K562 (cell line): ENCODE data around the gene ZXDB. TPM values are rescaled to one million over a fixed set of nuclear protein-coding genes. Genes with fewer than 3 reads are reported as not detected.

Experiments
- ATAC-seq: fragments of 200-7000 bp; cut with Tn5 transposase; 3 replicates; pipeline ENCODE4 v1.9.1; 2020; ENCODE audit warnings: moderate library complexity
- BruUV-seq: library from RNA; stranded (reverse); fragments of 400-500 nt; replicated peaks from 2 replicates; lab custom pipeline; 2021; lab: Mats Ljungman, UMichigan
- CTCF ChIA-PET: fragments of 300-600 bp; formaldehyde crosslinking; extraction: SDS; loops from one replicate; lab custom pipeline; 2021; ENCODE audit warnings: low intra/inter-chr PET ratio; lab: Yijun Ruan, JAX
- POLR2A ChIA-PET: fragments of 300-600, 350-650 bp; sonication (Branson Sonifier 250); formaldehyde crosslinking; extraction: SDS; loops from one replicate; lab custom pipeline; 2021; ENCODE audit warnings: antibody characterized with exemption, inconsistent platforms; lab: Yijun Ruan, JAX
- DNase-seq, 4 experiments: peaks; one replicate each; pipeline versions ENCODE4 v3.0.0 to v3.0.0-alpha.2; 2011 to 2018; ENCODE audit warnings: low spot score in 3 of 4, mixed read lengths in 3 of 4; ENCODE audit errors: extremely low read depth in 1 of 4
- FAIRE-seq: peaks from 2 replicates; lab custom pipeline; 2011; peaks lifted over from hg19 to GRCh38; lab: Jason Lieb, UNC
- H2AFZ ChIP-seq: 2 replicates; pipeline ENCODE4 v1.6.0; 2011; ENCODE audit warnings: low read depth, low read length, control low read depth, inconsistent platforms
- H3K27ac ChIP-seq: fragments of 200-600 bp; 3 replicates; pipeline ENCODE4 v1.8.0; 2011; ENCODE audit warnings: low read depth, mild to moderate bottlenecking, control low read depth, inconsistent platforms, low read length, moderate library complexity, mixed read lengths; ENCODE audit errors: extremely low read depth
- H3K27me3 ChIP-seq, 2 experiments: fragments of 300-600 bp in 1 of 2; 2 replicates in 1 of 2; 3 replicates in 1 of 2; pipeline versions ENCODE4 v1.6.0 to v1.8.0; 2011; ENCODE audit warnings: inconsistent platforms in 2 of 2, low read length in 2 of 2, mild to moderate bottlenecking in 1 of 2, mixed read lengths in 1 of 2, moderate library complexity in 1 of 2; ENCODE audit not compliant: control insufficient read depth in 2 of 2, insufficient read depth in 2 of 2
- H3K36me3 ChIP-seq: fragments of 300-600 bp; 3 replicates; pipeline ENCODE4 v1.8.0; 2011; ENCODE audit warnings: mild to moderate bottlenecking, low read length, inconsistent platforms; ENCODE audit not compliant: control insufficient read depth, insufficient read depth
- H3K4me1 ChIP-seq, 2 experiments: fragments of 200-600 bp in 1 of 2; replicated peaks in 1 of 2; 2 replicates in 1 of 2; 3 replicates in 1 of 2; pipeline versions ENCODE4 v1.5.1 to v1.8.0; 2011; ENCODE audit warnings: inconsistent platforms in 2 of 2, low read length in 2 of 2, mild to moderate bottlenecking in 1 of 2, mixed read lengths in 1 of 2, moderate library complexity in 1 of 2; ENCODE audit not compliant: control insufficient read depth in 2 of 2, insufficient read depth in 2 of 2
- H3K4me2 ChIP-seq: 2 replicates; pipeline ENCODE4 v1.6.1; 2011; ENCODE audit warnings: low read length, control low read depth, inconsistent platforms, mixed read lengths; ENCODE audit not compliant: insufficient read depth
- H3K4me3 ChIP-seq: fragments of 200-600 bp; sonication (generic), shearing (Covaris generic); 2 replicates; pipeline ENCODE4 v1.5.1; 2016; ENCODE audit warnings: control low read depth, inconsistent platforms
- H3K79me2 ChIP-seq: fragments of 200-600 bp; 3 replicates; pipeline ENCODE4 v1.8.0; 2011; ENCODE audit warnings: low read length, inconsistent platforms; ENCODE audit not compliant: control insufficient read depth, insufficient read depth
- H3K9ac ChIP-seq, 2 experiments: 2 replicates each; pipeline versions ENCODE4 v1.6.0 to v1.6.1; 2011; ENCODE audit warnings: low read depth in 2 of 2, low read length in 2 of 2, control low read depth in 1 of 2, inconsistent platforms in 1 of 2, mild to moderate bottlenecking in 1 of 2, mixed read lengths in 1 of 2; ENCODE audit not compliant: insufficient read depth in 1 of 2
- H3K9me1 ChIP-seq: one replicate; pipeline ENCODE4 v1.6.0; 2011; ENCODE audit warnings: inconsistent platforms, mild to moderate bottlenecking, low read length, moderate library complexity; ENCODE audit not compliant: control insufficient read depth, insufficient read depth
- H3K9me3 ChIP-seq: replicated peaks from 2 replicates; pipeline ENCODE4 v1.5.1; 2011; ENCODE audit warnings: low read depth, low read length, inconsistent platforms; ENCODE audit not compliant: control insufficient read depth, insufficient read depth
- H4K20me1 ChIP-seq: replicated peaks from 2 replicates; pipeline ENCODE4 v1.6.1; 2011; ENCODE audit warnings: low read length, inconsistent platforms, mixed read lengths; ENCODE audit not compliant: control insufficient read depth, insufficient read depth
- CHAMP1 ChIP-seq: fragments of 450-650 bp; IDR thresholded peaks from 2 replicates; pipeline ENCODE4 v1.6.1; 2016; ENCODE audit warnings: mild to moderate bottlenecking
- PBX2 ChIP-seq, 2 experiments: IDR thresholded peaks in 1 of 2; conservative IDR thresholded peaks in 1 of 2; 2 replicates each; pipeline ENCODE4 v1.6.1; 2016; ENCODE audit warnings: low read depth in 2 of 2, mild to moderate bottlenecking in 1 of 2, missing compliant biosample characterization in 1 of 2, missing genetic modification characterization in 1 of 2, moderate library complexity in 1 of 2
- POLR3A ChIP-seq: IDR thresholded peaks from 2 replicates; pipeline ENCODE4 v1.6.1; 2011; ENCODE audit warnings: borderline replicate concordance, mild to moderate bottlenecking, moderate library complexity; ENCODE audit not compliant: insufficient read length, insufficient read depth; ENCODE audit errors: extremely low read depth
- SMC3 ChIP-seq: conservative IDR thresholded peaks from 2 replicates; pipeline ENCODE4 v1.6.1; 2011; ENCODE audit warnings: low read depth, low read length, improper control_type of control experiment; ENCODE audit not compliant: insufficient read depth
- YBX1 ChIP-seq: fragments of 450-650 bp; IDR thresholded peaks from 2 replicates; pipeline ENCODE4 v1.7.1; 2016; ENCODE audit warnings: mild to moderate bottlenecking
- WGBS: fragments of 100-300 bp; shearing (Covaris generic); methylation state at CpG from one replicate; pipeline ENCODE4 v1.1.6; 2016; ENCODE audit warnings: low coverage, mixed read lengths; ENCODE audit not compliant: insufficient coverage; ENCODE audit errors: missing lambda C conversion rate; 5-methylcytosine and 5-hydroxymethylcytosine counted together
- in situ Hi-C: fragments of 300-500 bp; cut with MboI; formaldehyde crosslinking; loops from 4 replicates; pipeline ENCODE4 v1.15.0; 2018; ENCODE audit warnings: inconsistent platforms, mixed read lengths
- intact Hi-C: fragments of 100-400 bp; cut with micrococcal nuclease; formaldehyde crosslinking; loops from 2 replicates; pipeline ENCODE4 v1.14.2; 2022
- polyA plus RNA-seq, 8 experiments: library from polyadenylated mRNA; depleted of rRNA in 4 of 8; stranded (reverse) in 5 of 8; unstranded in 3 of 8; fragments of >200 nt; fragmentation: Nextera tagmentation in 2 of 8; fragmentation: Illumina TruSeq in 1 of 8; extraction: Ambion mirVana in 2 of 8; extraction: Trizol in 1 of 8; gene quantifications; 2 replicates each; pipeline versions ENCODE4 v1.2.1 to v1.2.3, GENCODE V29; 2011 to 2014; ENCODE audit warnings: inconsistent platforms in 1 of 8, missing spikeins in 1 of 8
- total RNA-seq, 7 experiments: library from RNA; depleted of rRNA in 6 of 7; stranded (reverse); fragments of >200 nt in 6 of 7; fragmentation: Illumina TruSeq in 2 of 7; extraction: Trizol in 2 of 7; gene quantifications; 2 replicates each; pipeline versions ENCODE4 v1.2.1 to v1.2.3, GENCODE V29; 2011 to 2021; ENCODE audit warnings: low replicate concordance in 1 of 7

ZXDB gene
- total and polyA plus RNA-seq, 9 of the 15 experiments (the other 6 are each of a cell fraction or from before 2014, with no cell fraction given) = 0.43 to 2.6 (median 2.0) TPM

DNA sequence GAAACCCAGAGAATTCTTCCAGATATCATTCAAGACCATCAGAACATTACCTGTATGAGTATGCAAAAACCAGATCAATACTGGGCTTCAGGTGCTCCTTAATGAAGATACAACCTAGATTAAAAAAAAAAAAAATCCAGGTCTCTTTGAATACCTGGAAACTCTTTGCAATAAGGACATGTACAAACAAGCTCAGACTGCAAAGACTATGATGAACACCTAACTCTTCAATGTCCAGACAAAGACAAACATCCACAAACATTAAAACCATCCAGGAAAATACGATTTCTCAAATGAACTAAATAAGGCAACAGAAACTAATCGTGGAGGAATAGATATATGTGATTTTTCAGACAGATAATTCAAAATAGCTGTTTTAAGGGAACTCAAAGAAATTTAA is 49.5 kb downstream of the ZXDB start:
- Histone ChIP-seq H3K4me1 (no peaks in the 10 kb centered on the region), H3K9me1 (no peaks in the 10 kb centered on the region), H3K36me3 (no peaks in the 10 kb centered on the region), H3K27ac (no peak overlapping the region), H4K20me1 (no peaks in the 10 kb centered on the region), H3K4me3 (no peak overlapping the region), H3K4me2 (no peak overlapping the region), H3K9ac (no peak overlapping the region), H3K9me3 (no peaks in the 10 kb centered on the region), H3K27me3 (no peaks in the 10 kb centered on the region), H2AFZ (no peak overlapping the region), H3K79me2 (no peaks in the 10 kb centered on the region)
- DNase-seq (no peak), ATAC-seq (no peak), FAIRE-seq (no peak)
- in situ Hi-C loops = no loop called here
- no TSS peak for BruUV-seq
- ChIA-PET POLR2A (no interaction called here), CTCF (no interaction called here)
- no peak for TF ChIP-seq SMC3
- no peak for TF ChIP-seq YBX1
- TF ChIP-seq PBX2 (CRISPR knock-in tag; IDR thresholded peaks at IDR 0.05; ENCODE audit: low read depth) = no peak
- no peak for TF ChIP-seq PBX2 (tag; conservative IDR thresholded peaks at IDR 0.05; ENCODE audit: low read depth)
- TF ChIP-seq CHAMP1 = no peak
- TF ChIP-seq POLR3A = no peak
- intact Hi-C loops = loop anchor here (10.0 kb wide), 1 partner anchor 67 kb away; no protein-coding TSS in a partner anchor
- WGBS = 0% methylated on average over 2 of the region's 2 CpGs
